Measurements from ENCODE around the gene NRIP3.
"Not testable (repeated sequence)": the region's sequence is repeated elsewhere in the genome, so short reads cannot be mapped to it uniquely, and the experiment has no call there.

The NRIP3 gene

GRCh38 chr11:9015677-9016076, 11.9 kb upstream of the NRIP3 start:
- peak; percentile 66 for DNase-seq

DNA sequence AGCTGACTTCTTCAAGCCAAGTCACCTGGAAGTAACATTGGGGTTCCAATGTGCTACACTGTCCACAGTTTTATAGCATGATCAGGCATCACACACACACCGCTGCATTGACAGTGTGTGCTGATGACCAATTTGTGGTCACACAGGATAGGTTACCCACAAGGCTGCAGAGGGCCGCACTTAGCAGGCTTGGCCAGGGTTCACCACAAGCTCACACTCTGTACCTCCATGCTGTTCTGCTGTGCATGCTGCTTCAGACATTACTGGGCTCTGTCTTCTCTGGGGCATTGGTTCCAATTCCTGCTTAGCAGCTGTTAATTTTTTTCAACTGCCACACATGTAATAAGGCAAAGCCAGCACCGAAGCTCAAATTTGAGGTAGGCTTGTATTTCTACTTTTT, 11.0 kb upstream of the NRIP3 start:
- DNase-seq, result no peak

GRCh38 chr11:9013373-9013772, 9.6 kb upstream of the NRIP3 start:
- DNase-seq, result no peak

DNA sequence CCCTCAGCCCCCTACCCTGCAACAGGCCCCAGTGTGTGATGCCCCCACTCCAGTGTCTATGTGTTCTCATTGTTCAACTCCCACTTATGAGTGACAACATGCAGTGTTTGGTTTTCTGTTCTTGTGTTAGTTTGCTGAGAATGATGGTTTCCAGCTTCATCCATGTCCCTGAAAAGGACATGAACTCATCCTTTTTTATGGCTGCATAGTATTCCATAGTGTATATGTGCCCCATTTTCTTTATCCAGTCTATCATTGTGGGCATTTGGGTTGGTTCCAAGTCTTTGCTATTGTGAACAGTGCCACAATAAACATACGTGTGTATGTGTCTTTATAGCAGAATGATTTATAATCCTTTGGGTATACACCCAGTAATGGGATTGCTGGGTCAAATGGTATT, 5.7 kb upstream of the NRIP3 start:
- DNase-seq, result not testable (repeated sequence)

- no peak for DNase-seq
These were observed 4.9 kb upstream of the NRIP3 start for GRCh38 chr11:9008661-9009060.

DNA sequence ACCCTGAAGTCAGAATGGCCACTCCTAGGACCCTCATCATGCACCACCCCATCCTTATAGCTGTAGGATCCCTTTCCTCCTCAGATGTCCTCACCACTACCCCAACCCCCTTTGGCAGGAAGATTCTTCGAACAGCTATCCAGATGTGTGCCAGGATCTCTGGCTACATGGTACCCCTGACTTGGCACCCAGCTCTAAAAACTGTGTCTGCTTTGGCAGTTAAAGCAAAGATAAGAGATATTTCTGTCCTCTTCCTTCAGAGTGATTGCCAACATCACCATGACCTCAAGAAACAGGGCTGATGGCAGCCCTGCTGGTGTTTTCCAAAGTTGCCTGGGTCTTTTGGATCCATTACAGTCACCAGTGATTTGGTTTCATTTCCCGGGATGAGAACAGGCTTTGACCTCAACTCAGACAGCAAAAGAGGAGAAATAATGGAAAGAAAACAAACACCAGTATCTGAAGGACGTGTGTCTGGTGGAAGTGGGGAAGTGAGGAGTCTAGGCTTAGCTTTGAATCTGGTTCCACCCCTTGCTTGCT, 4.3 kb upstream of the NRIP3 start:
- DNase-seq, result no peak

DNA sequence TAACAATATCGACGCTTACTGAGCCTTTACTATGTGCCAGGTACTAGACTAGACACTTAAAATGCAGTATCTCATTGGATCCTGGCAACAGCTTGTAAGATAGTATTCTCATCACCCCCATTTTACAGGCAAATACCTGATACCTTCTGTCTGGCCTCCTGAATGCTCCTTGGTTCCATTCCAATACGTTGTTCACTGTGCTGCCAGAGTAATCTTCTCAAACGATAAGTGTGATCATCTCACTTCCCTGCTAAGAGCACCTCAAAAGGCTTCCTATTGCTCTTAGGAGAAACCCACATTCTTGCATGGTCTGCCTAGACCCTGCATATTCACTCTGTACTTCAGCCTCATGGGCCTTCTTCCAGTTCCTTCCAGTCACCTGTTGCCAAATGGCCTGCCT, 1.3 kb upstream of the NRIP3 start:
- no peak for DNase-seq

DNA sequence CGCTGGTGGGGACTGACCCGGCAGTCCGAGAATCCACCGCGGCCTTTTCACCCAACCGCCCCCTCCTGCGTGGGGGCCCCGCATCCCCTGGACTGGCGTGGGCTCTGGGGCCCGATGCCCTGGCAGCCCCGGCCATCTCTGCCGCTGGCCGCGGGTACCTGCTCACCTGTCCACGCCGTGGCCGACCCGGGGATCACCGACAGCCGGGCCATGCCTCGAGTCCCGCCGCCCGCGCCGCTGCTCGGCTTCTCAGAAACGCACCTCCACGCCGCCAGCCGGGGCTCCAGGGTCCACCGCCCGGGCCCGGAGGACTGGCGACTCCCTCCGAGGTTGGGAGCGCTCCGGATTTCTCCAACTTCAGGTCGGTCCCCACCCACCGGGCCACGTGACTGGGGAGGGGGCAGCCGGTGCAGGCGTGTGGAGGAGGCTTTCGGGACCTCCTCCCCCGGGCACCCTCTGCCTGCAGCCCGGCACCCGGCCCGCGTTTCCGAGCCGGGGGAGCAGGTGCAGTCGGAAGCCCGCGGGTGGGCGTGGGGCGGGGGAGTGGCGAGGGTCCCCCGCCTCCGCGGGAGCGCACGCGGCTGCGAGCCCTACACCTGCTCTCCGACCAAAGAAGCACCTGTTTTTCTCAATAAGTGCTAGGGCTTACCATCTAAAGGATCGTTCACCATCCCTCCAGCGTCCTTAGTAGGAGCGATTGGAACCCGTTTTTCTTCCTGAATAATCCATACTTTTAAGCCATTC, 554 bp upstream of the NRIP3 start:
- DNase-seq, result no peak

GRCh38 chr11:9002920-9003572, 755 bp downstream of the NRIP3 start:
- peak; percentile 21 for DNase-seq

GRCh38 chr11:9001736-9002135, 2.1 kb downstream of the NRIP3 start:
- DNase-seq, result no peak

DNA sequence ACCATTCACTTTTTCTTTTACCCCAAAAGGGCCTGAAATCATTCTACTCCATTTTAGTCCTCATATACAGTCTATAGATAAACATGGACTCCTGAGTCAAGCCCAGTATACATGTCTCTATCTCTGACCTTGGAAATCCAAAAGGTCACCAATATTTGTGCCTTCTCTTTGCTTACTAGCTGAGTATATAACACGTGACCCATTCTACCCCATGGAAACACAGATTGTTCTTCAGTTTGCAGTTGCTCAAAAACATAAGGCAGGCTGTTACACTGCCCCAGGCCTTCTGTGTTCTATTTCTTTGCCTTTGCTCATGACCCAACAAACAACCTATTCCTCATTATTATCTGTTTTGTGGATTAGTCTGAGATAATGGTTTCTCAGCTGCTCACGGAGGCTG, 5.8 kb downstream of the NRIP3 start:
- no peak for DNase-seq

DNA sequence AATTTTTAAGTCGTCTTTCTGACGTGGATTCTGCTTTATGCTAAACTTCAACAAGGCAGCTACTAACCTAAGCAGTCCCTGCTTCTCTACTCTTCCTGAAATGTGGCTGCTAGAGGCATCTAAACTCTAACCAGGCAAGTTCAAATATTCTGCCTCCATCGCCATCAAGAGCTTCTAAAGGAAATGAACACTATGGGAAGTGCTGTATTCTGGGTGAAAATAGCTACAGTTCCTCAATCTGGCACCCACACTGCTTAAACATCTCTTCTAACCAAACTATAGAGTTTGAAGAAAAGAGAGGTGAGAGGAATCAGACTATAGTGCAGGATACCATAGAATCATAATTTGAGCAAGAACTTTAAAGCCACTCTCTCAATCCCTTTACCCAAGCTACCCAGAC, 6.3 kb downstream of the NRIP3 start:
- DNase-seq, result no peak

GRCh38 chr11:8989453-8989852, 14.3 kb downstream of the NRIP3 start:
- no peak for DNase-seq

DNA sequence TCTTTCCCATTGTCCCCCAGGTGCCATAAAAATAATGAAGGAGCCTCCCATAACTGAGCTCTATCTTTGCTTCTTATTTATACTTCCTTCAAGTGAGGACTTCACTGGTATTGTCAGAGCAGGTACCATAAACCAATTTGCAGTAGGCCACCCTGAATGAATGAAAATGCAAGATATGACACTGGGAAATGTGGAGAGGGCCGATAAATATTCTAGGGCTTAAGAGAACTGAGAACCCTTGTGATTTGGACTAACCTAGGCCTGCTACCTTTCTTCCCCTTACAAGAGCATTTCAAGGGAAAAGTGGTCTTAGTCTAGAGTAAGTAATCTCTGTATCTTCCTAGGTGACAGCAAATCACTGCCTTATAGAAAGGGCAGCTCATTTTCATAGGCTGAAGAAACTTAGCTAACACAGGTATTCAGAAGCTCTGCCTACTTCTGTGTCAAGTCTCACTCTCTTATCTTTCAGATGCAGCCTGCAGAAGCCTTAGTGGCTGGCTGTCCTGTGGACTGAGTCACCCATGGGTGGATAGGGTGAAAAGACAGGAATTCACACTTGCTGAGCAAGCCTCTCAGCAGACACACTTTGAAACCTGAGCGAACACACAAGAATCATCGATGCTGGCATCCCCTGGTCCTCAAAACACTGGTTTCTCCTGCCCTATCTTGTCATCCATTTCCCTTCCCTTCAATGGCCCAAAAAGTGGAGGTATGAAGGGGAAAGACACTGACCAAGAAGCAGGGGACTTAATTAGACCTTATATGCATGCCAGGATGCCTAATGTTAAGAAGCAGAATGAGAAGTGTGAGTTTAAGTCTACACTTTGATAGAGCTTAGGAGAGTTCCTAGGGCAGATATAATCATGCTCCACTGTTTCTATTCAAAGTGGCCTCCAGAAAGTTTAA, 15.2 kb downstream of the NRIP3 start:
- DNase-seq, result no peak

- DNase-seq, result no peak
These were observed 16.4 kb downstream of the NRIP3 start for GRCh38 chr11:8987446-8987845.

GRCh38 chr11:8986772-8987171, 17.0 kb downstream of the NRIP3 start:
- DNase-seq, result not testable (repeated sequence)

DNA sequence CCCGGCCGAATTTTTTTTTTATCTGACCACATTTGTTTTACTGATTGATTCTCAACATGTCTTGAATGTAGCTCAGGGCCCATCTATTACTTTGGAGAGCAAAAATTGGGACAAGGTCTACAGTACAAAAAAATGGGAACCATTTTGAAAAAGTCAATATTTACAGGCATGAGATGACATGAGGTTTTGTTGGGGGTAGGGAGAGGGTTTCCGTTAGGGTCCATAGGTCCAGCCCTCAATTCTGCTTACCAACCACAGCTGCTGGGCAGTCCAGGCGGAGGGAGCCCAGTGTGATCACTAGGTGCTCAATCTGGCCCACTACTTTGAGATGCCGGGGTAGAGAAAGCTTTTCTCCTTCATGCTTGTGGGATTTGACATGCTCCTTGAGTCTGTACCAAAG, 18.3 kb downstream of the NRIP3 start:
- DNase-seq, result no peak

- DNase-seq, result no peak
These were observed 20.2 kb downstream of the NRIP3 start for GRCh38 chr11:8983552-8983951.

DNA sequence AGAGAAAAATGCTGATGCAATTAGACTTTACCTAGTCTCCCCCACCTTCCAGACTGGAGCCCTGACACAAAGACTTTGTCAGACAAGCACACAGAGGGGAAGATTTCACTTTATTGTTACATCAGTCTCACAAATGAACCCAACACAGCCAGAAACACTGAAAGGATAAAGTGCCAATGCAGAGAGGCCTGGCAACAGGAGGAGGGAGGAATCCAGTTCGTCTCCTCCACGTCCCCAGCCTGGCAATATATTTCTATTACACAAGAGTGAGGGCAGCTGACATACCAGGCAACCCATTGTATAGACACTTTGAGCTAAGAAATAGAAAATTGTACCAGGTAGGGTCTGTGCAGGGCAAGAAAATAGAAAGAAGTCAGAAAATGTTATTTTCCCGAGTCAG, 23.3 kb downstream of the NRIP3 start:
- DNase-seq, result no peak

DNA sequence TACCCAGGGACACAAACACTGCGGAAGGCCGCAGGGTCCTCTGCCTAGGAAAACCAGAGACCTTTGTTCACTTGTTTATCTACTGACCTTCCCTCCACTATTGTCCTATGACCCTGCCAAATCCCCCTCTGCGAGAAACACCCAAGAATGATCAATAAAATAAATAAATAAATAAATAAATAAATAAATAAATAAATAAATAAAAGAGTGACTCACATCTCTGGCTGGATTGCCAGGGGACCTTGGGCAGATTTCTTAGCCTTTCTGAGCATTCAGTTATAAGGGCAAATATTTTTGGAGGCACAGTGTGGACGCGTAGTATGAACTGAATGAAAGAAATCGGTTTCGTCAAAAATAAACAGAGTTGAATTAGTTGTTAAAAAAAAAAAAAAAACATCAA, 24.4 kb downstream of the NRIP3 start:
- not testable (repeated sequence) for DNase-seq

DNA sequence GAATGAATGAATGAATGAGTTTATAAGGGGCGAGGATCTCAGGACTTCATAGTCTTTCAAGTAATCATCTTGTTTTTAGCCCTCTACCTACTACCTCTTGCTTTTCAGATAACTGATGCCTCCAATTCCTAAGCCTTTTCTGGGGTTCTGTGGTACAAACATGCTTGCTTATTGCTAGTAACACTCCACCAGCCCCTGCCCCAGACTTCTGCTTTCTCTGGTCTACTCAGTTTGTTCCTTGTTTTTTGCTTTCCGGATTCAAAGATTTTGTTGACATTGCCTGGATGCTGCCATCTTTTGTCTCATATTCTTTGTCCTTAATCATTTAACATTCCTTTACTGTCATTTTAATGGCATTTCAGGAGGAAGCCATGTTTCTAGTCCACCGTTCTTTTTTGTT, 30.7 kb downstream of the NRIP3 start:
- no peak for DNase-seq

- no peak for DNase-seq
These were observed 31.9 kb downstream of the NRIP3 start for GRCh38 chr11:8971924-8972316.

DNA sequence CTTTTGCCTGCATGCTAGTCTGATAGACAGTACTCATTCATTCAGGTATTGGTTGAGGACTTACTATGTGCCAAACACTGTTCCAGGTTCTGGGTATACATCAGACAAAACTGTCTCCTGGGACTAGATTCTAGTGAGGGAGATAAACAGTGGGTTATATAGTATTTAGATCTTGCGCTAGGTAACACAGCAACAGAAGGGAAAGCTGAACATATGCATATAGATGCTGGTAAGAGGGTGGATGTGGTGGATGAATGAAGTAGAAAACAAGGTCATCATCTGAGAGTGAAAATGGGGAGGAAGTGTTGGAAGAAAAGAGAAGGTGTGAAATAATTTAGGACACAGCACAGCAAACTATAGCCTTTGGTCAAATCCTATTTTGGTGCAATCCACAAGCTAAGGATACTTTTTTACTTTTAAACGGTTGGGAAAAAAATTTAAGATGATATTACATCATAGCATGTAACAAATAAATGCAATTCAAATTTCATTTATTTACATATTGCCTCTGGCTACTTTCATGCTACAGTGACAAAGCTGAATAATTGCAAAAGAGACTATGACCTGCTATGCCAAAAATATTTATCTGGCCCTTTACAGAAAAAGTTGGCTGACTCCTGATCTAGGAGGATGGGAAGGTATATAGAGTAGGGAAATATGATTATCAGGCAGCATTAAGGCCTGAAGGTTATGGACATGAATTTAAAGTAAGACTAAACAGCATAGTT, 32.4 kb downstream of the NRIP3 start:
- DNase-seq, result no peak
